ENCODE measurements around the gene KCNK4. TPM values are rescaled to one million over a fixed set of nuclear protein-coding genes. Genes with fewer than 3 reads are reported as not detected.

The KCNK4 gene
- total and polyA plus RNA-seq, 4 donors, result not detected

DNA sequence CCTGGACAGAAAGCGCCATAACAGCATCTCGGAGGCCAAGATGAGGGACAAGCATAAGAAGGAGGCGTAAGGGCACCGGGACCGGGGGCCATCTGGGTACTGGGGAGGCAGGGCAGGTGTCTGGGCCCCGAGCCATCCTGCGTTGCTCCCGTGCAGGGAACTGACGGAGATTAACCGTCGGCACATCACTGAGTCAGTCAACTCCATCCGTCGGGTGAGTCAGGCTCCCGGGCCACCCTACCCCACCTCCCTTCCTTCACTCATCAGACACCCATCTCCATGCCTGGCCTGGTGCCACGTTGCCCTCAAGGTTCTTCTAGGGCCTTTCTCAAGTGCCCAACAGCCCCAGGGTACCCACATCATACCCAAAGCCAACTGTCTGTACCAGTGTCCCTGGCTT, 24.8 kb upstream of the KCNK4 start:
- Histone ChIP-seq H3K9me3 (ENCODE audit: control insufficient read depth in 4 of 4, low read length in 3 of 4) (no peaks in the 10 kb centered on the region), H3K27ac (ENCODE audit: low read depth in 1 of 2, low read length in 2 of 2) (no peak overlapping the region), H3K4me1 (ENCODE audit: control insufficient read depth in 4 of 4, insufficient read depth in 4 of 4, low read length in 3 of 4) (peaks cover 5 to 17% (median 14%) of the 10 kb centered on the region in 4 donors), H3K4me3 (ENCODE audit: low read depth in 1 of 3, low read length in 3 of 3) (no peak overlapping the region), H3K9ac (ENCODE audit: low read depth in 1 of 2, low read length in 2 of 2) (no peak overlapping the region), H3K36me3 (ENCODE audit: control insufficient read depth in 4 of 4, insufficient read depth in 3 of 4, low read depth in 1 of 4, low read length in 3 of 4) (peaks cover 0 to 9% (median 3%) of the 10 kb centered on the region in 4 donors), H3K27me3 (ENCODE audit: control insufficient read depth in 4 of 4, insufficient read depth in 4 of 4, low read length in 3 of 4) (no peaks in the 10 kb centered on the region)
- TF ChIP-seq GABPA (IDR thresholded peaks at IDR 0.05 in 1 of 2, conservative IDR thresholded peaks at IDR 0.05 in 1 of 2) (no peak), HNF4A (conservative IDR thresholded peaks at IDR 0.05) (no peak), JUND (IDR thresholded peaks at IDR 0.05) (no peak), YY1 (IDR thresholded peaks at IDR 0.05) (no peak), HNF4G (IDR thresholded peaks at IDR 0.05) (no peak), FOXA1 (IDR thresholded peaks at IDR 0.05) (no peak), RXRA (IDR thresholded peaks at IDR 0.05) (no peak), MAX (IDR thresholded peaks at IDR 0.05) (no peak), RAD21 (IDR thresholded peaks at IDR 0.05) (no peak), EGR1 (IDR thresholded peaks at IDR 0.05; ENCODE audit: low read depth in 2 of 2) (no peak), SP1 (IDR thresholded peaks at IDR 0.05) (no peak), FOXA2 (IDR thresholded peaks at IDR 0.05) (no peak), TAF1 (conservative IDR thresholded peaks at IDR 0.05) (no peak)
- TF ChIP-seq, protein P1, sequence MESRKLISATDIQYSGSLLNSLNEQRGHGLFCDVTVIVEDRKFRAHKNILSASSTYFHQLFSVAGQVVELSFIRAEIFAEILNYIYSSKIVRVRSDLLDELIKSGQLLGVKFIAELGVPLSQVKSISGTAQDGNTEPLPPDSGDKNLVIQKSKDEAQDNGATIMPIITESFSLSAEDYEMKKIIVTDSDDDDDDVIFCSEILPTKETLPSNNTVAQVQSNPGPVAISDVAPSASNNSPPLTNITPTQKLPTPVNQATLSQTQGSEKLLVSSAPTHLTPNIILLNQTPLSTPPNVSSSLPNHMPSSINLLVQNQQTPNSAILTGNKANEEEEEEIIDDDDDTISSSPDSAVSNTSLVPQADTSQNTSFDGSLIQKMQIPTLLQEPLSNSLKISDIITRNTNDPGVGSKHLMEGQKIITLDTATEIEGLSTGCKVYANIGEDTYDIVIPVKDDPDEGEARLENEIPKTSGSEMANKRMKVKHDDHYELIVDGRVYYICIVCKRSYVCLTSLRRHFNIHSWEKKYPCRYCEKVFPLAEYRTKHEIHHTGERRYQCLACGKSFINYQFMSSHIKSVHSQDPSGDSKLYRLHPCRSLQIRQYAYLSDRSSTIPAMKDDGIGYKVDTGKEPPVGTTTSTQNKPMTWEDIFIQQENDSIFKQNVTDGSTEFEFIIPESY (IDR thresholded peaks at IDR 0.05), result no peak
- no peak for DNase-seq (ENCODE audit: low spot score)
- WGBS, result 97% methylated on average over 15 of the region's 15 CpGs

DNA sequence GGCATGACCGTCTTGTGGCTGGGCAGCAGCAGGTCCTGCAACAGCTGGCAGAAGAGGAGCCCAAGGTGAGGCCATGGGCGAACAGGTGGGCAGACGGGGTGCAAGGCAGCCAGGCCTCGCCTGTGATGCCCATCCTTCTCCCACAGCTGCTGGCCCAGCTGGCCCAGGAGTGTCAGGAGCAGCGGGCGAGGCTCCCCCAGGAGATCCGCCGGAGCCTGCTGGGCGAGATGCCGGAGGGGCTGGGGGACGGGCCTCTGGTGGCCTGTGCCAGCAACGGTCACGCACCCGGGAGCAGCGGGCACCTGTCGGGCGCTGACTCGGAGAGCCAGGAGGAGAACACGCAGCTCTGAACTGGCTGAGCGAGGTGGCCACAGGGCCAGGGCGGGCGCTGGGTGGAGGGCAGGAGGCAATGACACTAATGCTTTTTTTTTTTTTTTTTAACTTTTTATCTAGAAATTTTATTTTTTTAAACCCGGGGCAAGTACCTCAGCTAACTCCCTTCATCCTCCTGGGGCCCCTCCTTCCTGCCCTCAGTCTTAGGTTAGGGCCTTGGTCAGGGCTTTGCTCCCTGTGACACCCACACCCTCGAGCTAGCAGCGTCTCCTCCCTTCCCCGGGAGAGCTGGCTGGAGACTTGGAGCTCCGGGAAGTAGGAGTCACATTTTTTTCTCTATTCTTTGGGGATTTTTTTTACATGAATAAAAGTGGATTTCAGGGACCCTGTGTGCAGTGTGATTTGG, 23.7 kb upstream of the KCNK4 start:
- H3K9ac ChIP-seq (ENCODE audit: low read depth in 1 of 2, low read length in 2 of 2), result no peak overlapping the region
- peak overlapping the region; percentile 98 for H3K27ac ChIP-seq (ENCODE audit: low read depth in 1 of 2, low read length in 2 of 2)

More for the DNA sequence above, 23.7 kb upstream of the KCNK4 start:
- Histone ChIP-seq H3K9me3 (ENCODE audit: control insufficient read depth in 4 of 4, low read length in 3 of 4) (no peaks in the 10 kb centered on the region), H3K4me1 (ENCODE audit: control insufficient read depth in 4 of 4, insufficient read depth in 4 of 4, low read length in 3 of 4) (peaks cover 5 to 27% (median 20%) of the 10 kb centered on the region in 4 donors), H3K36me3 (ENCODE audit: control insufficient read depth in 4 of 4, insufficient read depth in 3 of 4, low read depth in 1 of 4, low read length in 3 of 4) (peaks cover 0 to 9% (median 2%) of the 10 kb centered on the region in 4 donors), H3K4me3 (ENCODE audit: low read depth in 1 of 3, low read length in 3 of 3) (no peak overlapping the region), H3K27me3 (ENCODE audit: control insufficient read depth in 4 of 4, insufficient read depth in 4 of 4, low read length in 3 of 4) (no peaks in the 10 kb centered on the region)
- no peak for DNase-seq (ENCODE audit: low spot score)
- TF ChIP-seq TAF1 (conservative IDR thresholded peaks at IDR 0.05), result no peak
- no peak for TF ChIP-seq NR2F2 (IDR thresholded peaks at IDR 0.05)
- TF ChIP-seq EGR1 (IDR thresholded peaks at IDR 0.05; ENCODE audit: low read depth in 2 of 2), result no peak
- no peak for TF ChIP-seq REST (IDR thresholded peaks at IDR 0.05)
- no peak for TF ChIP-seq MAX (IDR thresholded peaks at IDR 0.05)
- TF ChIP-seq SP1 (IDR thresholded peaks at IDR 0.05), result no peak
- TF ChIP-seq FOXA2 (IDR thresholded peaks at IDR 0.05), result no peak
- TF ChIP-seq, protein P2, sequence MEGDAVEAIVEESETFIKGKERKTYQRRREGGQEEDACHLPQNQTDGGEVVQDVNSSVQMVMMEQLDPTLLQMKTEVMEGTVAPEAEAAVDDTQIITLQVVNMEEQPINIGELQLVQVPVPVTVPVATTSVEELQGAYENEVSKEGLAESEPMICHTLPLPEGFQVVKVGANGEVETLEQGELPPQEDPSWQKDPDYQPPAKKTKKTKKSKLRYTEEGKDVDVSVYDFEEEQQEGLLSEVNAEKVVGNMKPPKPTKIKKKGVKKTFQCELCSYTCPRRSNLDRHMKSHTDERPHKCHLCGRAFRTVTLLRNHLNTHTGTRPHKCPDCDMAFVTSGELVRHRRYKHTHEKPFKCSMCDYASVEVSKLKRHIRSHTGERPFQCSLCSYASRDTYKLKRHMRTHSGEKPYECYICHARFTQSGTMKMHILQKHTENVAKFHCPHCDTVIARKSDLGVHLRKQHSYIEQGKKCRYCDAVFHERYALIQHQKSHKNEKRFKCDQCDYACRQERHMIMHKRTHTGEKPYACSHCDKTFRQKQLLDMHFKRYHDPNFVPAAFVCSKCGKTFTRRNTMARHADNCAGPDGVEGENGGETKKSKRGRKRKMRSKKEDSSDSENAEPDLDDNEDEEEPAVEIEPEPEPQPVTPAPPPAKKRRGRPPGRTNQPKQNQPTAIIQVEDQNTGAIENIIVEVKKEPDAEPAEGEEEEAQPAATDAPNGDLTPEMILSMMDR (IDR thresholded peaks at IDR 0.05; ENCODE audit: low read depth, low read length, missing input control), result no peak
- no peak for TF ChIP-seq JUND (IDR thresholded peaks at IDR 0.05)
- no peak for TF ChIP-seq RAD21 (IDR thresholded peaks at IDR 0.05)
- WGBS, result 80% methylated on average over 27 of the region's 27 CpGs

Data from liver (tissue), 9 donors.